Gastrocnemius medialis (tissue), 4 donors: Measurements from ENCODE around the gene ITPKC. TPM values are rescaled to one million over a fixed set of nuclear protein-coding genes. Genes with fewer than 3 reads are reported as not detected.

Source experiments
- ATAC-seq, 2 donors: fragments of 150-250 bp; one replicate each; pipeline ENCODE4 v1.9.1; 2016
- DNase-seq, 2 donors: peaks; one replicate each; pipeline ENCODE4 v3.0.0-alpha.2; 2019
- H3K27ac ChIP-seq, 4 donors: fragments of 200-600 bp; sonication (generic); 1 replicate in 1 of 4; 2 replicates in 3 of 4; pipeline ENCODE4 v1.5.1; 2016 to 2018; ENCODE audit warnings: mild to moderate bottlenecking in 2 of 4, moderate library complexity in 1 of 4
- H3K27me3 ChIP-seq, 3 donors: fragments of 200-600 bp; sonication (generic) in 2 of 3; 1 replicate in 1 of 3; 2 replicates in 2 of 3; pipeline versions ENCODE4 v1.5.1 to v1.6.0; 2016 to 2019; ENCODE audit warnings: mild to moderate bottlenecking in 1 of 3, moderate library complexity in 1 of 3
- H3K36me3 ChIP-seq, 2 donors: fragments of 200-600 bp; sonication (generic) in 1 of 2; one replicate each; pipeline ENCODE4 v1.5.1; 2017 to 2018
- H3K4me1 ChIP-seq, 2 donors: fragments of 200-600 bp; sonication (generic) in 1 of 2; one replicate each; pipeline ENCODE4 v1.5.1; 2016 to 2017; ENCODE audit warnings: mild to moderate bottlenecking in 2 of 2
- H3K4me3 ChIP-seq, 4 donors: fragments of 200-600 bp; sonication (generic) in 3 of 4; 1 replicate in 1 of 4; 2 replicates in 3 of 4; pipeline ENCODE4 v1.5.1; 2016 to 2019; ENCODE audit warnings: mild to moderate bottlenecking in 2 of 4
- H3K9me3 ChIP-seq, 3 donors: fragments of 200-600 bp; sonication (generic) in 2 of 3; 1 replicate in 1 of 3; 2 replicates in 2 of 3; pipeline ENCODE4 v1.5.1; 2016 to 2019
- CTCF ChIP-seq, 5 experiments: fragments of 450-650 bp in 3 of 5; fragments of 200-600 bp in 2 of 5; sonication (generic) in 2 of 5; IDR thresholded peaks in 4 of 5; conservative IDR thresholded peaks in 1 of 5; 1 replicate in 4 of 5; 2 replicates in 1 of 5; pipeline ENCODE4 v1.5.1; 2016 to 2019; ENCODE audit warnings: antibody characterized with exemption in 5 of 5, mild to moderate bottlenecking in 3 of 5, moderate library complexity in 3 of 5
- POLR2A ChIP-seq, 2 donors: fragments of 450-650 bp; IDR thresholded peaks; one replicate each; pipeline ENCODE4 v1.6.1; 2017; ENCODE audit warnings: antibody characterized with exemption in 2 of 2, mild to moderate bottlenecking in 2 of 2, moderate library complexity in 2 of 2
- in situ Hi-C, 4 donors: fragments of 200-750 bp; cut with MboI; loops; one replicate each; pipeline versions ENCODE4 v1.15.0 to v1.8.0; 2017; ENCODE audit warnings: low sequenced_read_pairs in 4 of 4
- intact Hi-C: fragments of 100-400 bp; cut with DNase I; formaldehyde crosslinking; loops from one replicate; pipeline ENCODE4 v1.15.1; 2023; ENCODE audit warnings: low total_unique reads
- total RNA-seq, 4 donors: library from RNA; depleted of rRNA; stranded (reverse); fragments of >200 nt; gene quantifications; one replicate each; pipeline versions ENCODE4 v1.1.0 to v1.2.3, GENCODE V29; 2016

ITPKC gene
- total RNA-seq, 4 donors from 2014 or later = 14.9 to 34.5 (median 21.8) TPM

DNA sequence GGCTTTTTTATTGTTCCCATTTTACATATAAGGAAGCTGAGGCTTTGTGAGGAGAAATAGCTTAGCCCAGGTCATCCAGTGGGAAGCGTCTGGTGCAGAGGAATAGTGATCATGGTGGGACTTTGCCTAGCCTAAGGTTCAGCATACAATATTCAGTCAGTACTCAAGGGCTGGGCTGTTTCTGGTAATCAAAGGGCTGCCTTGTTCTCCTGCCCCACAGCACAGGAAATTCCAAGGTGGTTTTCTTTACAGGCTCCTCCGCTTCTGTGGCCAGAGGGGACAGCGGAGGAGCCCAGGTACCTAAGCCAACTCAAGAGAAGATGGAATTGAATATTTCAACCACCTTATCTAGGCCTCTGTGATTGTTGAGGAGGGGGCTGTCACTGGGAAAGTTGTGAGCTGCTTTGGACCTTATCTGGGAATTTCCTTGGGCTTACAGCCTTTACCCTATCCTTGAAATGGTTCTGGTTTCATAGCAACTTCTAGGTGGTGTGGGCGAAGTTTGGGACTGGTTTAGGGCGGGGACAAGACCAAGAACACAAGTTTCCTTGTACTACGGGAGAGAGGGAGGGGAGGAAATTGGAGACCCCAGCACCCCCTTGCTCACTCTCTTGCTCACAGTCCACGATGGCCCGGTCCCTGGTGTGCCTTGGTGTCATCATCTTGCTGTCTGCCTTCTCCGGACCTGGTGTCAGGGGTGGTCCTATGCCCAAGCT lies 58.2 kb downstream of the ITPKC start, which contains the start of gene MIA:
MIA (plus strand) TSS at position 606 of the 716 bp plus-strand sequence; CDS start at position 628, 22 bp downstream.
- Histone ChIP-seq H3K36me3 (no peaks in the 10 kb centered on the region), H3K27ac (no peak within 1 kb of the TSS), H3K4me1 (peaks cover 7 to 14% of the 10 kb centered on the region in 2 donors), H3K27me3 (no peaks in the 10 kb centered on the region), H3K4me3 (no peak within 1 kb of the TSS), H3K9me3 (no peaks in the 10 kb centered on the region)
- intact Hi-C loops = no loop called here
- DNase-seq = no peak
- TF ChIP-seq POLR2A (IDR thresholded peaks at IDR 0.05) (no peak), CTCF (IDR thresholded peaks at IDR 0.05 in 4 of 5, conservative IDR thresholded peaks at IDR 0.05 in 1 of 5) (no peak)
- in situ Hi-C loops = no loop called here
- ATAC-seq = no peak

DNA sequence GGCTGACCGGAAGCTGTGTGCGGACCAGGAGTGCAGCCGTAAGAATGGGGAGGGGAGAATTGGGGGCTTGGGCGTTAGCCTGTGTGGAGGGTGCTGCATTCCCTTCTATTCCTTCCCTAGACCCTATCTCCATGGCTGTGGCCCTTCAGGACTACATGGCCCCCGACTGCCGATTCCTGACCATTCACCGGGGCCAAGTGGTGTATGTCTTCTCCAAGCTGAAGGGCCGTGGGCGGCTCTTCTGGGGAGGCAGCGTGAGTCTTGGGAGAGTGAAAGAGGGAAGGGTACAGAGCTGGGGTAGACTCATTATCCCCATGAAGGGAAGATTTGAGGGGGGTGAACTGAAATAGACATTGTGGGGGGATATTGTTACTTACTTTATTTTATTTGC lies 58.7 kb downstream of the ITPKC start:
- TF ChIP-seq POLR2A (IDR thresholded peaks at IDR 0.05) (no peak), CTCF (IDR thresholded peaks at IDR 0.05 in 4 of 5, conservative IDR thresholded peaks at IDR 0.05 in 1 of 5) (no peak)
- H3K9me3 ChIP-seq = no peaks in the 10 kb centered on the region
- H3K27me3 ChIP-seq = no peaks in the 10 kb centered on the region
- no peak for ATAC-seq
- H3K4me1 ChIP-seq = peaks cover 7 to 14% of the 10 kb centered on the region in 2 donors
- in situ Hi-C loops (no loop called here), intact Hi-C loops (no loop called here)
- H3K27ac ChIP-seq = no peak overlapping the region
- H3K4me3 ChIP-seq = no peak overlapping the region
- no peak for DNase-seq
- no peaks in the 10 kb centered on the region for H3K36me3 ChIP-seq

- TF ChIP-seq CTCF (IDR thresholded peaks at IDR 0.05 in 4 of 5, conservative IDR thresholded peaks at IDR 0.05 in 1 of 5) (no peak), POLR2A (IDR thresholded peaks at IDR 0.05) (no peak)
- Histone ChIP-seq H3K36me3 (no peaks in the 10 kb centered on the region), H3K4me3 (no peak overlapping the region), H3K27me3 (no peaks in the 10 kb centered on the region), H3K27ac (peak overlapping the region in 3 of 4 donors; percentile 93 to 99 (median 97)), H3K4me1 (peaks cover 7 to 14% of the 10 kb centered on the region in 2 donors), H3K9me3 (no peaks in the 10 kb centered on the region)
- in situ Hi-C loops (no loop called here), intact Hi-C loops (no loop called here)
- DNase-seq (no peak), ATAC-seq (no peak)
These were observed 59.5 kb downstream of the ITPKC start for GRCh38 chr19:40776364-40776763.

DNA sequence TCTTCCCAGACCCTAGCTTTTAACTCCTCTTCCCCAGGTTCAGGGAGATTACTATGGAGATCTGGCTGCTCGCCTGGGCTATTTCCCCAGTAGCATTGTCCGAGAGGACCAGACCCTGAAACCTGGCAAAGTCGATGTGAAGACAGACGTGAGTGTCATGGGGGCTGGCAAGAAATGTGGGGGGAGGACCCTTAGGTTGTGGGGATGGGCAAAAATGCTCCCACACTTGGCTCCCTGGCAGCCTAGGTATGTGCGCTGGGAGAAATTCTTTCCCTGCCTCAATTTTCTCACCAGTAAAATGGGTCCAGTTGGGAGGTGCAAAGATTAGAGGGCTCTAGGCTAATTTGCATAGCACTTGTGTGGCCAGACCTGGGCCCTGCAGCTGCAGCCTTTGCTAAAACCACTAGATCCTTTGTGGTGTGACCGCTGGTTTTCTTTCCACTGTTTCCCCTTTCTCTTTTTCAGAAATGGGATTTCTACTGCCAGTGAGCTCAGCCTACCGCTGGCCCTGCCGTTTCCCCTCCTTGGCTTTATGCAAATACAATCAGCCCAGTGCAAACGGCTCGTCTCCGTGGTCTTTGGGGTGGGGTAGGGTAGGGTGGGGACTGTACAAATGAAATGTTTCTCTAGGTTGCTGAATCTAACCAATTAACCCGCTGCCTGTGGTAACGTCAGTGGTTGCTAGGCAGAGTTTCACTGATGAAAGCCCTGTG lies 60.2 kb downstream of the ITPKC start:
- H3K4me1 ChIP-seq = peaks cover 7 to 14% of the 10 kb centered on the region in 2 donors
- ATAC-seq = peak; percentile 85 to 87
- DNase-seq = peak; percentile 83 to 86
- no peaks in the 10 kb centered on the region for H3K27me3 ChIP-seq
- TF ChIP-seq CTCF (IDR thresholded peaks at IDR 0.05 in 4 of 5, conservative IDR thresholded peaks at IDR 0.05 in 1 of 5) (no peak), POLR2A (IDR thresholded peaks at IDR 0.05) (no peak)
- no peaks in the 10 kb centered on the region for H3K36me3 ChIP-seq
- H3K9me3 ChIP-seq = no peaks in the 10 kb centered on the region
- peak overlapping the region; percentile 73 to 93 (median 84) for H3K4me3 ChIP-seq
- in situ Hi-C loops (no loop called here), intact Hi-C loops (no loop called here)
- H3K27ac ChIP-seq = peak overlapping the region; percentile 93 to 99 (median 98)
